ENCODE data around the gene PIGC. TPM values are rescaled to one million over a fixed set of nuclear protein-coding genes. Genes with fewer than 3 reads are reported as not detected.

Gene PIGC
- total RNA-seq, 1 donor from 2014 or later, result 25.6 TPM

DNA sequence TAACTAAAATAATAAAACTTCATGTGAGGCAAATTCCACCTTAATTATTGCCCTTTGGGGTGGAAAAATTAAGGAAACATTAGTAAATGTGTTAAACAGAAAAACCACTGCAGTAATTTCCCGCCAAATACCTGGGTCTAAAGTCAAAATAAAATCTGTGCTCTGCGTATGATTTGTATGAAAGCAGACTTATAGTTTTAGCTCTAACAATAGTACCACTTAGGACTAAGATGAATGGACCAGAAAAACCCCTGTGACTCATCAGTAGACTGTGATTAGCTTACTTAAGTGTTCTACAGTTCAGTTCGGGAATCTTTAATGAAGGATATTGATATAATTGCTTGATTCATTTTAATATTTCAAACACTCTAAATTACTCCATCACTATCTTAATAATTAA is 46.6 kb downstream of the PIGC start:
- Histone ChIP-seq H3K4me1 (ENCODE audit: control insufficient read depth in 3 of 3, insufficient read depth in 3 of 3, low read length in 3 of 3) (peaks cover 4 to 8% (median 6%) of the 10 kb centered on the region in 3 donors), H3K9ac (ENCODE audit: low read depth in 1 of 3, low read length in 3 of 3) (no peak overlapping the region), H3K9me3 (ENCODE audit: control insufficient read depth in 3 of 3, low read length in 3 of 3) (no peaks in the 10 kb centered on the region), H3K4me3 (ENCODE audit: low read length in 3 of 3) (no peak overlapping the region), H3K27ac (ENCODE audit: low read depth, low read length) (no peak overlapping the region), H3K36me3 (ENCODE audit: control insufficient read depth in 3 of 3, insufficient read depth in 3 of 3, low read length in 3 of 3) (no peaks in the 10 kb centered on the region), H3K27me3 (ENCODE audit: control insufficient read depth in 3 of 3, insufficient read depth in 3 of 3, low read length in 3 of 3) (no peaks in the 10 kb centered on the region)

DNA sequence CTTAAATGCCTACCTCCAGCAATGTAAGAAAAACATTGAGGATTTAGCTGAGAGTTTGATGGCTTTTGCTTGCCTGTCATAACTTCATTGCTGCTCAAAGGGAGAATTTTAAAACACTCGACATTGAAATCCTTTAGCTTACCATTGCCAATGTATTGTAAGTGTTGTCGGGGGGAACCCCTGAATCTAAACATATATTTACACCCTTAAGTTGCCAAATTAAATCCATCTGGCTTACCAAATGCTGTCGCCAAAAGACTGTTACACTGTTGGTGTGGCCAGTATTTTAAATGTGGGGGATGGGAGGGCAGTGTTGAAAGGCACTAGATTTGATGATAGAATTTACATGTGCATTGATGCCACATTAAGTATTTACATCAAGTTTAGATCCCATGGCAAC is 48.3 kb downstream of the PIGC start:
- H3K4me3 ChIP-seq (ENCODE audit: low read length in 3 of 3), result no peak overlapping the region
- no peaks in the 10 kb centered on the region for H3K36me3 ChIP-seq (ENCODE audit: control insufficient read depth in 3 of 3, insufficient read depth in 3 of 3, low read length in 3 of 3)
- H3K9me3 ChIP-seq (ENCODE audit: control insufficient read depth in 3 of 3, low read length in 3 of 3), result no peaks in the 10 kb centered on the region
- H3K4me1 ChIP-seq (ENCODE audit: control insufficient read depth in 3 of 3, insufficient read depth in 3 of 3, low read length in 3 of 3), result peaks cover 8 to 9% (median 8%) of the 10 kb centered on the region in 3 donors
- no peaks in the 10 kb centered on the region for H3K27me3 ChIP-seq (ENCODE audit: control insufficient read depth in 3 of 3, insufficient read depth in 3 of 3, low read length in 3 of 3)
- no peak overlapping the region for H3K9ac ChIP-seq (ENCODE audit: low read depth in 1 of 3, low read length in 3 of 3)
- H3K27ac ChIP-seq (ENCODE audit: low read depth, low read length), result no peak overlapping the region

DNA sequence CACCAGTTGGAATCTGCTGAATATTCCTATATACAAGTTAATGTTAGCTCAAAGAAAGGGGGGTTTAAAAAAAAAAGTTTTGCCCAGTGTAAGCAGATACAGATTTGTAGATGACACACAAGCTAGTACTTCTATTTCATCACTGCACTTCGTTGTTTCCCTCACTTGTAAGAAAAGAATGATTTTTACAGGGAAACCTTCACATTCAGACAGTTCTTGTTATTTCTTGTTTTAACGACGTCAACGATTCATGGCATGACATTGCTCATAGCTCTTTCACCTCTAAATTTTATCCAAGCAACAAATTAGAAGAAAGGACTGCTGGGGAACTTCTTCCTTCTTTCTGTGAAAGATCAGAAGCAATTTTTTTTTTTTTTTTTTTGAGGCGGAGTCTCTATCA is 49.1 kb downstream of the PIGC start:
- Histone ChIP-seq H3K27ac (ENCODE audit: low read depth, low read length) (peak overlapping the region; percentile 34), H3K4me3 (ENCODE audit: low read length in 3 of 3) (no peak overlapping the region), H3K27me3 (ENCODE audit: control insufficient read depth in 3 of 3, insufficient read depth in 3 of 3, low read length in 3 of 3) (no peaks in the 10 kb centered on the region), H3K36me3 (ENCODE audit: control insufficient read depth in 3 of 3, insufficient read depth in 3 of 3, low read length in 3 of 3) (no peaks in the 10 kb centered on the region), H3K9ac (ENCODE audit: low read depth in 1 of 3, low read length in 3 of 3) (no peak overlapping the region), H3K9me3 (ENCODE audit: control insufficient read depth in 3 of 3, low read length in 3 of 3) (no peaks in the 10 kb centered on the region), H3K4me1 (ENCODE audit: control insufficient read depth in 3 of 3, insufficient read depth in 3 of 3, low read length in 3 of 3) (peaks cover 8 to 12% (median 8%) of the 10 kb centered on the region in 3 donors)

DNA sequence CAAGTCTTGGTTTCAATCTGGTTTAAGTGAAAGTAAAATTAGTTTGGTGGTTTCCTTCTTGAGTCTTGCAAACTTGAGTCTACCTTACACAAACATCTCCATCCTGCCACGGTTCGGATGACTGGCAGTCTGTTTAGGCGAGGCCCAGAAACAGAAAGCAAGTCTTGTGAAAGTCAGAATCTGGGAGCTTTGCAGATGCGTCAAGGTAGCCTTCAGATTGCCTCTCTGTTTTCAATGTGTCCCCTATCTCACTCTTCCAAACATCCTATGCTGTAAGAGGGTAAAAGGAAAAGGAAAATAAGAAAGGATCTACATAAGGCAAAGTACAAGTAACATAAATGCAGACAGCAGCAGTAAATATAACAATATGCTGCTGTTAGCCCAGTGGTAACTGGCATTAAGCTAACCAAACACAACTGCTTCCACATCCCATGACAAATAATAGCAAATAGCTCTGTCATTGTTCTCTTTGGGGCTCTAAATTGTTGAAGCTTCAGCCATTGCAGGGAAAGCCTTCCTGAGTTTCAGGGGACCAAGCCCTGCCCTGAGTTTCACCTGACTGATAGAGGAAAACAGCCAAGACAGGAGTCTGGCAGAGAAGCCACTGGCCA is 49.6 kb downstream of the PIGC start:
- Histone ChIP-seq H3K9me3 (ENCODE audit: control insufficient read depth in 3 of 3, low read length in 3 of 3) (no peaks in the 10 kb centered on the region), H3K36me3 (ENCODE audit: control insufficient read depth in 3 of 3, insufficient read depth in 3 of 3, low read length in 3 of 3) (no peaks in the 10 kb centered on the region), H3K4me3 (ENCODE audit: low read length in 3 of 3) (no peak overlapping the region), H3K27me3 (ENCODE audit: control insufficient read depth in 3 of 3, insufficient read depth in 3 of 3, low read length in 3 of 3) (no peaks in the 10 kb centered on the region), H3K27ac (ENCODE audit: low read depth, low read length) (peak overlapping the region; percentile 34), H3K4me1 (ENCODE audit: control insufficient read depth in 3 of 3, insufficient read depth in 3 of 3, low read length in 3 of 3) (peaks cover 7 to 12% (median 8%) of the 10 kb centered on the region in 3 donors), H3K9ac (ENCODE audit: low read depth in 1 of 3, low read length in 3 of 3) (no peak overlapping the region)

DNA sequence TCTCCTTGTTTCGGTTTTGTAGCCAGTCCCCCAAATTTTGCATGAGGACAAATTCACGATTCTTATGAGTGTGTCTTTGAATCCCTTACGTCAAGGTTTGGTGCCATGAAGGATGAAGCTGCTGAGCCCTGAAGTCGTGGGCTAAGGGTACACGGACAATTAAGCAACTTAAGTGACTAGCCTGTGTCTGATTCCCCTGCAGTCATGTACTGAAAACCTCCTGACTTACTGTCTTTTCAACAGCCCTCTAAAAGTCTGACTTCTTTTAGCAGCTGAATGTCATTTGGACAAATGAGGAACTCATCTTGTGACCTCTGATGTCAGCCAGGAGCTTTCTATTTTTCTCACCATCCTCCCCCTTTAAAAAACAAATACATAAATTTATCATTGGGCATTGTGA is 50.5 kb downstream of the PIGC start:
- H3K27me3 ChIP-seq (ENCODE audit: control insufficient read depth in 3 of 3, insufficient read depth in 3 of 3, low read length in 3 of 3), result no peaks in the 10 kb centered on the region
- H3K9ac ChIP-seq (ENCODE audit: low read depth in 1 of 3, low read length in 3 of 3), result no peak overlapping the region
- no peak overlapping the region for H3K4me3 ChIP-seq (ENCODE audit: low read length in 3 of 3)
- H3K36me3 ChIP-seq (ENCODE audit: control insufficient read depth in 3 of 3, insufficient read depth in 3 of 3, low read length in 3 of 3), result no peaks in the 10 kb centered on the region
- no peaks in the 10 kb centered on the region for H3K9me3 ChIP-seq (ENCODE audit: control insufficient read depth in 3 of 3, low read length in 3 of 3)
- H3K27ac ChIP-seq (ENCODE audit: low read depth, low read length), result peak overlapping the region; percentile 41
- peaks cover 6 to 8% (median 8%) of the 10 kb centered on the region in 3 donors for H3K4me1 ChIP-seq (ENCODE audit: control insufficient read depth in 3 of 3, insufficient read depth in 3 of 3, low read length in 3 of 3)

DNA sequence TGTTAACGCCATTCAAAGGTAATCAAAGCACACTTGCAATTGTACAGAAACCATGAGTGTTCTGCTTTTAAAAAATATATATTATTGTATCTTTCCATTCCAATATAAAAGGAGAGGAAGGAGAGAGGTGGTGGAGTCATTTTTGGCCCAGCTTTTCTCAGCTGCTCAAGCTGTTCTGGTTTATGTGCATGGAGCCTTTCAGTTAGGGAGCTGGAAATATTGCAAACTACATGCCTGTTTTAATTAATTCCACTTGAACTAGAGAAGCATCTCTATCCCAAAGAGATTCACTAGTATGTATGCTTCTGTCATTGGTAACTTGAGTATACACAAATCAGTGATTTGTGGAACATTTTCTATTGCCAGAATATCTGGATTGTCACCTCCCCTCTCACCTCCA is 51.9 kb downstream of the PIGC start:
- H3K9ac ChIP-seq (ENCODE audit: low read depth in 1 of 3, low read length in 3 of 3), result no peak overlapping the region
- H3K27ac ChIP-seq (ENCODE audit: low read depth, low read length), result no peak overlapping the region
- H3K36me3 ChIP-seq (ENCODE audit: control insufficient read depth in 3 of 3, insufficient read depth in 3 of 3, low read length in 3 of 3), result no peaks in the 10 kb centered on the region
- peaks cover 6 to 8% (median 8%) of the 10 kb centered on the region in 3 donors for H3K4me1 ChIP-seq (ENCODE audit: control insufficient read depth in 3 of 3, insufficient read depth in 3 of 3, low read length in 3 of 3)
- no peak overlapping the region for H3K4me3 ChIP-seq (ENCODE audit: low read length in 3 of 3)
- no peaks in the 10 kb centered on the region for H3K9me3 ChIP-seq (ENCODE audit: control insufficient read depth in 3 of 3, low read length in 3 of 3)
- no peaks in the 10 kb centered on the region for H3K27me3 ChIP-seq (ENCODE audit: control insufficient read depth in 3 of 3, insufficient read depth in 3 of 3, low read length in 3 of 3)

Other genes starting within 250 kb of the PIGC start
- gene C1orf105, start 23.4 kb downstream of the PIGC start, total RNA-seq, result 44.4 TPM
- 68.9 TPM for gene SUCO, start 89.1 kb upstream of the PIGC start, total RNA-seq
- under 0.01 TPM for gene FASLG, start 215.0 kb upstream of the PIGC start, total RNA-seq